NCI-H748 (cell line): ENCODE data around the gene TCERG1L.

Source experiments
- DNase-seq: peaks from one replicate; lab custom pipeline; 2025; ENCODE audit not compliant: unreplicated experiment; lab: John Stamatoyannopoulos, UW

Gene TCERG1L

GRCh38 chr10:131077031-131077430 is 234.5 kb downstream of the TCERG1L start:
- no peak for DNase-seq

DNA sequence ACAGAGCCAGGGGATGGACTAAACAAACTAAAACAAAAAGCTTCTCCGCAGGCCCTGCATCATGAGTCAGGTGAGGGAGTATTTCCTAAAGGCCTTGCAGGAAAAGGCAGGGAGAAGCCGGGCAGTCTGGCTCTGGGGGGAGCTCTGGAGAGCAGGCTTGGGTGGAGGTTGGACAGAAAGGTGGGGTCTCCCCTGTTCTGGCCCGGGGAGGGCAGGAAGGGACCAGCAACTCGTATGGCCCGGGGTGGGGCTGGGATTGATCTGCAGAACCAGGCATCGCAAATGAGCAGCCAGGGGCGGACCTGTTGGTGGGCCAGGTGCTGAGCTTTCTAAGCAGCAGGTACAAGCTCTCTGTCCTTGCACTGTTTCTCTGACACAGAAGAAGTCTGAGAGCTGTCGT is 235.2 kb downstream of the TCERG1L start:
- DNase-seq, result no peak

DNA sequence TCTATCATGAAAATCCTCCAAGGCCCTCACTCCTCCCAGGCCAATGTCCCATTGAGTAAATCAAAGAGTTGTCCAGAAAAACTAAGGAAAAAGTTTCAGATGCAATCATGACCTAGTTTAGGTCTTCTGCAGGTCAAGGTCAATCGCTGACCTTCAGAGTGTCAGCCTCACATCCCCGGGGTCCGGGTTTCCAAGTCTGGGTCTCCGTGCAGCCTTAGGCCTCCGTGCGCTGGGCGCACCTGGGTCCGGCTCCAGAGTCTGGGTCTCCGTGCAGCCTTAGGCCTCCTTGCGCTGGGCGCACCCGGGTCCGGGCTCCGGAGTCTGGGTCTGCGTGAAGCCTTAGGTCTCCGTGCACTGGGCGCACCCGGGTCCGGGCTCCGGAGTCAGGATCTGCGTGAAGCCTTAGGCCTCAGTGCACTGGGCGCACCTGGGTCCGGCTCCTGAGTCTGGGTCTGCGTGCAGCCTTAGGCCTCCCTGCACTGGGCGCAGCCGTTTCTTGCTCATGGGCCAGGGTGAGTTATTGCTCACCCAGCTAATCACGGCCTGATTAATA is 236.2 kb downstream of the TCERG1L start:
- no peak for DNase-seq

- no peak for DNase-seq
Measured at GRCh38 chr10:131074682-131075081, 236.8 kb downstream of the TCERG1L start.

DNA sequence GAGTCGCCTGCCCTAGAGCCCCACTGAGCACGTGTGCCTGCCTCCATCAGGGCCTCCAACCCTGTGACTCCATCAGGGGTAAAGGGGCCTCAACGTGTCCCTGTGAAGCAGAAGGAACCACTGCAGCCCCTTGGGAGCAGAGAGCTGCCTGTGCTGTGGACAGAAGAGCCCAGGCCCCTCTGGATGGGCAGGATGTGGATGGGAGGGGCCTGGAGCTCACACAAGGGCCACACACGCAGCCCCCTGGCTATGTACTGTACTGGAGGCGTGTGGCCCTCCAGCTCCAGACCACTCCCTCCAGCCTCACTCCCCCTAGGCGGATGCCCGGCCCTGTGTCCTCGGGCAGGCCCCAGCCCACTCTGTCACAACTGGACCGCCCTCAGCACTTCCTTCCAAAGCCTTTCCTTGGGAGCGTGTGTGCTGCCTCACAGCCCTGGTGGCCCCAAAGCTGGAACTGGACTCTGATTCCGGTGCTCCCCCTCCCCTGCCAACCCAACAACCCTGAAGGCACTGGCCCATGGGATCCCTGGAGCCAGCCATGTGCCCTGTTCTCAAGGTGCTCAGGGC is 238.0 kb downstream of the TCERG1L start:
- no peak for DNase-seq

DNA sequence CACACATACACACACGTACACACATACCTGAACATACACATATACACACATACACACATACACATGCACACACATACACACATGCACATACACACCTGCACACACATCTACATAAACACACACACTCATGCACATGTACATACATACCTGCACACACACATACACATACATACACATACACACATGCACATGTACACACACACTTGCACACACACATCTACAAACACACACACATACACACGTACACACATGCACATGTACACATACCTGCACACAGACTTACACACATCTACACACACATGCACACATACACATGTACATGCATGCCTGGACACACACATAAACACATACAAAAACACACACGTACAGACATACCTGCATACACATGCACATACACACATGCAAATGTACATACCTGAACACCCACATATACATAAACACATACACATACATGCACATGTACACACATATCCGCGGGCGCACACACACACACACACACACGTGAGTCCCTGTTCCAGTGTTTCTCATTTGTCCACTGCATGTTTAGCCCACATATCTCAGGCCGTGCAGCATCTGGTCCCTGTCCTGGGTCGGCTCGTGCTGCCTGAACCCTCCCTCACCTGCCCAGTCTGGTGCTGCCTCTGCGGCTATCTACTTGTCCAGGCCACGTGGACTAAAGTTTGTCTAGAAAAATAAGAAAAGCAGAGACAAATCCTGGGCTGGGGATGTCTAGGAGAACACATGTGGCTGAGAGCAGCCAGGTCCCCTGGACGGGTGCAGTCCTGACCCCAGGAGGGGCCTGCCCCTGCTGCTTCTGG is 238.7 kb downstream of the TCERG1L start:
- no peak for DNase-seq

GRCh38 chr10:131071721-131072120 is 239.8 kb downstream of the TCERG1L start:
- no peak for DNase-seq

GRCh38 chr10:131070856-131071255 is 240.7 kb downstream of the TCERG1L start:
- no peak for DNase-seq

GRCh38 chr10:131068760-131069159 is 242.8 kb downstream of the TCERG1L start:
- peak; percentile 13 for DNase-seq

- DNase-seq, result no peak
Measured at GRCh38 chr10:131068311-131068710, 243.2 kb downstream of the TCERG1L start.

DNA sequence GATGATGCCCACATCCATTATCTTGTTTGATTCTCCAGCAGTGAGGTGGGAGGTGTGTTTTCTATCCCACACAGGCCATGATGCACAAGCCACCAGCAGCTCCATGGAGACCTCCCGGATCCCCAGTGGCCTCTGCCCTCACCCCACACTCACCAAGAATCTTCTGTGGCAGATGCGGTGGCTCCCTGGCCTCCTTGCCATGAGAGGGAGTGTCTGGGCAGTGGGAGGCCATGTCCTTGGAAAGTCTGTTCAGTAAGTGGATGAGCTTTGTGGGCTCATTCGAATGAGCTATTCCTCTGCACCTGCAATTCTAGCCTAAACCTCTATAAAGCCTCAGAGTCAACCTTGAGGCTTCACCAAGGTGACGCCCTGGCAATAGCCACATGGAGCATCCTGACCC is 243.8 kb downstream of the TCERG1L start:
- no peak for DNase-seq

DNA sequence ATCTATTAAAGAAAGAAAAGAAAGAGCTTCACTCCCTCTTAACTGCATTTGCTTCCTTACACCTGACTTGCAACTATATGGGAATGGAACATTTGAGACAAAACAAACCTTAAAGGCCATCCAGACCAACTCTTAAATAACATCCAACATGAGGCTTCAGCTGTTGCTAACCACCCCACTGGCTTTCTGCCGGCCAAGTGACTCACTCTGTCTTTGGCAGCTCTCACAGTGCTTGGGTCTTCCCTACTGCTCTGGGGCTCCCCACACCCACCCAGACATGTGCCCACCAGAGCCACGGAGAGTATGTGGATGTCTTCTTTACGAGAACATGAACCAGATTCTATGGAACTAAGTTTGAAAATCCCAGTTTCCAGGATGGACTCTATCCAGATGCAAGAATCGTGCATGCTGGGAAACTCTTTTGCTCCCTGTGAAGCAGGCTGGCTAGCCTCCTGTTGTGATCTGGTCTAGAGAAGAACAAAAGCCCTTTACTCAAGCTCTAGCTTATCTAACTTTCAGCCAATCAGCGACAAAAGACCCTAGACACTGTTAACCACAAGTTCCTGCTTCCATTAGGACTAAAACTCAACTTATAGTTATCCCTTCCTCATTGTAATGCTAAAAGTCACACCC is 245.7 kb downstream of the TCERG1L start:
- DNase-seq, result no peak

DNA sequence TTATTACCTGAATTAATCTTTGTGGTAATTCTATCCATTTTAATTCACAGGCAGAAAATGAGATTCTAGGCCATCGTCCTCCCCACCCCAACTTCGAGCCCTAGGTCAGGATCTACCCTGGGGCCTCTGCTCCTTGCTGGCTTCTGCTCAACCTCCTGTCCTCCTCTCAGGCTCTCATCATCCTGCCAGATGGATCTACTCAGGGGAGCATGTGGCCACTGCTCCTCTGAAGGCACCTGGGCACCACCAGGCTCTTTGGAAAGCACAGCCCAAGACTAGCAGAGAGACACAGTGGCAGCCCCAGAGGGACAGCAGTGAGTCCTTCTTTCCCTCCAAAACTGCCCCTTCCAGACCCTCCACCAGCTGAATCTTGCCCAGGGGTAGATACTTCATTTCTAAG is 248.2 kb downstream of the TCERG1L start:
- no peak for DNase-seq

DNA sequence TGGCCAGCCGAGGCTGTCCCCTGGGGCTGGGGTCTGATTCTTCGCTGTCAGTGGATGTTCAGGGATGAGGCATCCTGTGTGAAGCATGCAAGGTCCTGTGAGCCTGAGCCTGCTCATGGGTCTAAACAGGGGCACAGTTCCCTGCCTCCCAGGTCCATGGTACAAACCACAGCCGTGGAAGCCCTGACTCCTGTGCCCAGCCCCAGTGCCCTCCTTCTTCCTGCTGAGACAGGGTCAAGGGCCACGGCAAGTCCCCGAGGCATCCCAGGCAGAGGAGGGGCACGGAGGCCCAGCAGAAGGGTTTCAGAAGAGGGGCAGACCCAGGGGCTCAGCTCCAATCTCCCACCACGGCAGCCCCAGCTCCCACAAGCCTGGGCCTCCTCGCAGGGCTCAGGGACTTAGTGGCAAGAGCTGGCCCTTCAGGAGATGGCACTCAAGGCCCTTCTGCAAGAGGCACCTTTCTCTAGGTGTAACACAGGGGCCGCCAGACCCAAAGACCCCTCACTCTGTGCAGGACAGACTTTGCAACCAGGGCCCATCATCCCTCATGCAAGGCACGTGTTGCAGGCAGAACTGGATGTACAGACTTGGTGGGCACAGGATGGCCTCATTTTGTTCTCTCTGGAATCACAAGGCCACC is 248.8 kb downstream of the TCERG1L start:
- DNase-seq, result no peak

- DNase-seq, result no peak
Measured at GRCh38 chr10:131061216-131061615, 250.3 kb downstream of the TCERG1L start.

DNA sequence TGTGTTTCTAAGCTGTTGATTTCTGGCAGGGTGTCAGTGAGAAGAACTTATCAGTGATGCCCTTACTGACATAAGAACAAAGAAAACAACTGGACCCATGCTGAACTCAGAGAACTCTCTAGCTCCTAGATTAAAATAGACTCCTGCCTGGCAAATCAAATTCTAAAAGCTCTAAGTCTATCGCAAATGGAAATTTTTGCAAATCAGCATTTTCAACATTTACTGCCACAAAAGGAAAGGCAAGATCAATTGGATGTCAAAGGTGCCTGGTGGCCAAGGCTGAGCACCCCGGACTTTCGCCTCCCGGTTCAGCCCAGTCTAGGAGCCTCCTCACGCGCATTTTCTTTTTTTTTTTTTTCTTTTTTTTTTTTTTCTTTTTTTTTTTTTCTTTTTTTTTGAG is 251.6 kb downstream of the TCERG1L start:
- no peak for DNase-seq

- no peak for DNase-seq
Measured at GRCh38 chr10:131058799-131059198, 252.7 kb downstream of the TCERG1L start.

DNA sequence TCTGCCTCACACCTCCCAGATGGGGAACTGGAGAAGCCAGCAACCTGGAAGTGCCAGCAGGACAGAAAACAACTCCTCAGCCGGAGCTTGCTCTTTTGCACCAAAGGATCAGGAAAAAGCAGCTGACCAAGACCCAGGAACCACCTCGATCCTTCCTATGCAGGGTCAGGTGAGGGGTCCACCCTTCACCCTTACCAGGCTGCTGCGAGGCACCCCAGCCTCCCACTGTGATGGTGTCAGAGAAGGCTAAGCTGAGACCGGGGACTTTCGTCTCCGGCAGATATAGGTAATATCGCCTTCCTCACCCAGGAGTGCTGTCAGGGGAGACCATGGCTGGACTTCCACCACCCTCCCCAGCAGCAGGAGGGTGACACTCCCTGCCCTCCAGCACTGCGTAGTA is 254.7 kb downstream of the TCERG1L start:
- DNase-seq, result no peak

DNA sequence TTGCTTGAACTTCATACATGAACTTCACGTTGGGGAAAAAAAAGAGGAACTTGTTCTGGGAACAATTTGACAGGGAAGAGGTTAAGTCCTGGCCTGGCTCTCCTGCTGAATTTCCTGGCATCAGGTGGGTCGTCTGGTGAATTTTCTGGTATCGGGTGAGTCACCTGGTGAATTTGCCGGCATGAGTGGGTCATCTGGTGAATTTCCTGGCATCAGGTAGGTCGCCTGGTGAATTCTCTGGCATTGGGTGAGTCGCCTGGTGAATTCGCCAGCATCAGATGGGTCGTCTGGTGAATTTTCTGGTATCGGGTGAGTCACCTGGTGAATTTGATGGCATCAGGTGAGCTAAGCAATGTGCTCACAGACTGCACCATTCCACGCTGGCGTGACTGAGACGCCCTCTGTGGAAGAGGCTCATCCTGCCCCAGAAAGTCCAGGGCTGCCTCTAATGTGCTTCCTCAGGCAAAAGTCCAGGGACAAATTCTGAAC is 255.4 kb downstream of the TCERG1L start:
- DNase-seq, result no peak

DNA sequence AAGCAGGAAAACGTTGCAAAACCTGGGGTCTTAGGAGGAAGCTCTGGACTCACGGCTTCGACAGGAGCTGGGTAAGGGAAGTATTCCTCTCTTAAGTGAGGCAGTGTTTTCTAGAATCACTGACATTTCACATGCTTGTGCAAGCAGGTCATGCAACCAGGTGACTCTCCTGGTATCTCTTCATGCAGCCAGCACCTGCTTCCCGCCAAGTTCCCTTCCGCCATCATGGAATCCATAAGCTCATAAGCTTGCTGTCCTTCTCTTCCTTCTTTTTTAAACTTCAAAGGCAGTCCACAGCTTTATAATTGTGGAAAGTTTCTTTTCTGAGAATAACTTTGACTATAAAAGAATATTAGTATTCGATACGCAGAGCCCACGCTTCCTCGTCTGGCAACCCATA is 256.1 kb downstream of the TCERG1L start:
- DNase-seq, result no peak

- no peak for DNase-seq
Measured at GRCh38 chr10:131053192-131053591, 258.3 kb downstream of the TCERG1L start.
